Stimulated activated CD8-positive, alpha-beta memory T cell treated with anti-CD3 and anti-CD28 coated beads, Interleukin-12 subunit alpha, Interleukin-12 subunit beta, amount 100 ng/mL, for 24 hours (primary cell): ENCODE data around the gene SLC4A4.

Source experiments
- DNase-seq: peaks from one replicate; pipeline ENCODE4 v3.0.0-alpha.2; 2020; ENCODE audit errors: extremely low read depth

The SLC4A4 gene

DNA sequence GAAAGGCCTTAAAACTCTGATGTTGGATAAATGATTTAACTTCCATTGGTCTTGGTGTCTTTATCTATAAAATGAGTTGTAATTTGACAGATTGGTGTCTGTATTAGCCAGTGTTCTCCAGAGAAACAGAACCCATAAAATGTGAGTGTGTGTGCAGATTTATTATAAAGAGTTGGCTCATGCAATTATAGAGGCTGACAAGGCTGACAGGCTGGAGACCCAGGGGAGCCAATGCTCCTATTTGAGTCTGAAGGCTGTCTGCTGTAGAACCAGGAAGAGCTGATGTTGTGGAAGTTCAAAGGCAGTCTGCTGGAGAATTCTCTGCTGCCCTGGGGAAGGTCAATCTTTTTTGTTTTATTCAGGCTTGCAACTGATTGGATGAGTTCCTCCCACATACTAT is 131.7 kb downstream of the SLC4A4 start:
- no peak for DNase-seq

DNA sequence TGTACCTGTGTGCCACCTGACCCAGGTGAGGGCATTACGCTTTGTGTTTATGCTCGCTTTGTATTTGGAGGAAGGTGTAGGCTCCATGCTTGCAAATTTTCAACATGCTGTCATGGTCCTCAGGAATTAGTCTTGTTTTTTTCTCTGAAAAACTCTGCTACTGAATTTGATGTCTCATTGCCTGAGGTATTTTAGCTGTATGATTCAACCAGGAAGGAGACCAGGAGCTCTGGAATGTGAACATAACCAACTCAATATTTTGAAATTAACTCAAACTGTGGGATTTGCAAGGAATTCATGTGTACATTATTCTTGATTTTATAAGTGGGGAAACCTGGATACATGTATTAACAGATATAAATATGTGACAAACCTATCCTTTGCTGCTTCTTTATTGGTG is 134.1 kb downstream of the SLC4A4 start:
- DNase-seq: no peak

DNA sequence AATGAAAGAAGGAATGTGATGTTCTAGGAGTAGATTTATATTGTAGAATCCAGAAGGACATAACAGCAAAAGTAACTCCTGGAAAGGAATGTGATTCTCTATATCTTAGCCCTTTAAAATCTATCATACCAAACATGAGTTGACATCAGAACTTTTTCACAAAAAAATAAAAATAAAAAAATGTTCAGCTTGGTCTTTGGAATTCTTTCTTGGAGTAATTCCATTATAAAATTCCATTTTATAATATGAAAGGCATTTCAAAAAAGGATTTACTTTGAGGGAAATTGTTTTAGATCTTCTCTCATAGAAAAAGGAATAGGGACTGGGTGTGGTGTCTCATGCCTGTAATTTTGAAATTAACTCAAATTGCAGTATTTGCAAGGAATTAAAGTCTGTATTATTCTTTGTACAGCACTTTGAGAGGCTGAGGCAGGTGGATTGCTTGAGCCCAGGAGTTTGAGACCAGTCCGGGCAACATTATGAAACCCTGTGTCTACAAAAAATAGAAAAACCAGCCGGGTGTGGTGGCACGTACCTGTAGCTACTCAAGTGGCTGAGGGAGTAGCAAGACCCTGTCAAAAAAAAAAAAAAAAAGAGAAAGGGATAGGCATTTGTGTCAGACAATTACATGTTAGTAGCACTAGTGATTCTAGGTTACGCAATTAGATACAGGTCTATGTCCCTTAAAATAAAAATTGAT is 134.9 kb downstream of the SLC4A4 start:
- DNase-seq: no peak

DNA sequence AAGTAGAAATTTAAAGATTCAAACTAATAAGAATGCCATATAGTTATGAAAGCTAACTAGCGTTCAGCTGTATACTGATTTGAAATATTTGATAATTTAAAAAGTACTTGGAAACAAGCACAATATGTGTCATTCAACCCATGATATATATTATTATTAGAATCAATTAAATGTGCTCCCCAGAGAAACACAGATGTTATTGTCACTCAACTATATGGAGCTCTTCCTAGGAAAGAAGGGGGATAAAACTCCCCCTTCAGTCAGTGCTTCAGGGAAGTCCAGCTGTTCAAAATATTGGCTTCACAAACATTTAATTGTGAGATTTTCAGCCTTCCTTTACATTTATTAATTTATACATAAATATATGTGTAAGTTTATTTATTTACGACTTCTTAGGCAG is 135.9 kb downstream of the SLC4A4 start:
- no peak for DNase-seq

DNA sequence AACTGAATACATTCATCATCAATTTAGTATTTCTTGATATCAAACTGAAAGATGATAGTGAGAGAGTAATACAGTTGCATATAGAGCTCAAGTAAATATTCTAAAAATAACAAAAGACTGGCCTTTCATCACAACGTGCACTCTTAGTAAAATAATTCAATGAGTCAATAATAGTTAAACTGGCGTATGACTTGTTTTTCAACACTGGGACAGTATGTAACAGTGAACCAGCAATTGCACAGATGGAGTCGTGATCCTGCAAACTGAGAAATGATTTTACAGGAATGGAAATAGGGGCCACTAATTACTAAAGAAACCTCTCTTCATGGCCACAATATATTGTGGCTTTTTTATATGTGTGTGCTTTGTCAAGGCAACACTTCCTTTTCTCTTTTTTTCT is 137.4 kb downstream of the SLC4A4 start:
- DNase-seq: no peak

DNA sequence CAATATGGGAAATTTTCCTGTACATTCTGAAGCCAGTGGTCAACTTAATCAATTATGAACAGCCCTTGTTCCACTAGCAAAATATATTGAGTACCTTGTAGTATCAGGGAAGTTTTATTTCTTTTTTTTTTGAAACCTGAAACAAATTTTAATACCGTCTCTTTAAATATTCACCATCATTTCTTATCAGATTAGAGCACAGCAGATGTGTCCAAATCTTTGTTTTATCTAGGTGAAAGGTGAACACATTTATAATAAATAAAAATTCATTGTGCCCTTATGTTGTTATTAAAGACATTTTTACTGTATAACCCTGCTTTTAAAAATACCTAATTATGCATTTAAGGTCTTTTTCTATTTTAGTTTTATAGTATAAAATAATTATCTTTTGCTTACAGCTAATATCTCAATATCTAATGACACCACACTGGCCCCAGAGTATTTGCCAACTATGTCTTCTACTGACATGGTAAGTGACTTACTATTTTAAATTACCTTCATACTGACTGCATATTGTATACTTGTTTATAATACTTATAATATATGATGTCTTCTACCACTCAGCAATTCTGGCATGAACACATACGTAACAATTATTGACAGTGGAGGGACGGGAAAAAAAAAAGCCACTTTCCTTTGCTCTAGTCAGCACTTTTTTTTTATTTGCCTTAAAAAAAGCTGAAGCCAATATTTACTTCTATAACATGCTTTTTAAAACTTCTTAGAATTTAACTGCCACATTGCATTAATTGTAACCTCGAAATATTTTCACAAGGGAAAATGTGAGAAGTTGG is 147.9 kb downstream of the SLC4A4 start:
- no peak for DNase-seq

DNA sequence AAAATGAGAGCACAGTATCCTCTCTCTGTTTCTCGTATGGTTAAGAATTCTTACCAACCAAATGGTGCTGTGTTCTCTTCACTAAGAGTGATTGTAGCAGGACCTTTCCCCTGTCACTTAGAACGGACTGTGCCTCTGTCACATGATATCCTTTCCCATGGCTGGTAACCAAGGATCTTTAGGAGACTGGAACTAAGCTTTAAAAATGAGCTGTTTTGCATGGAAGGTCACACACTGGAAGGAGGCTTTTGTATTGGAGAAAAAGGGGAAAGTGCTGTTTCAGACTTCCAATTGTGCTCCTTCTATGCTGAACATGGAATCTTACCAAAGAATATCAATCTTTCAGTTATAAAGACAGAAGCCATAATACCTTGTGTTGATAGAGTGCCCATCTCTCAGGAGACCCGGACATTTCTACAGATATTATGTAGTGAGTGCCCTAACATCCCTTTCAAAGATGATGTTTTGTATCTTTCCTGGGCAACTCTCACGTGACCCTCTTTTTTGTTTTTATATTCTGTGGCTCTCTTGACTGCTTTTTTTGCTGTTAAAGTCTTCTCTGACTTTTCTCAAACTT is 148.6 kb downstream of the SLC4A4 start:
- no peak for DNase-seq

DNA sequence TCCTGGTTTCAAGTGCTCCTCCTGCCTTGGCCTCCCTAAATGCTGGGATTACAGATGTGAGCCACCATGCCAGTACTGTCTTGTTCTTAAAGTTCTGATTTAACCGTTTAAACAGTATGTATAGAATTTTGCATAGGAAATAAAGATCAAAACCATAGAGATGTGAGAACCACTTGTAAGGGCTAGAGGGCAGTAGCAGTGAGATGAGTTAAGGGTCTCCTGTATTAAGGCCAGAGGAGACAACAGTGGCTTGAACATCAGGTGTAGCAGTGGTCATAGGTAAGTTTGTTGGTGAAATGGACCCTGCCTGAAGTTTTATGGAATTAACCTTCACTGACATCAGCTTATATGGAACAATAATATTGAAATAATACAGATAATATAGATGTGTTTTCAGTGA is 155.7 kb downstream of the SLC4A4 start:
- no peak for DNase-seq

DNA sequence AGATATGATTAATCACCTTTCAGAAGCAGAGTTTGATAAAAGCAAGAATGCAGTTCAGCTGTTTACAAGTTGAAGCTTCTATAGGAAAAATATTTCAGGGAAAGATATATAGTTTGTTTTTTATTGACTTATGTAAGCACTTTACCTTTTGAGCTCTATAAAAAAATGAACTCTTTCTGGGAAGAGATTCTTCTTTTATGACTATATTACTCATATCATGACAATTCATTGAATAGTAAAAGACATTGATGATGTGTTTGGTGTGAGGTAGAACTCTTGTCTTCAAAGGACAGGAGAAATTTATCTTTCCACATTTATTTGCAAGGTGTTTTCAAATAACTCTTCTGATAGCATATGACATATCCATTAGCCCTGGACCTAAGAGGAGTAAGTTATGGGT is 156.6 kb downstream of the SLC4A4 start:
- DNase-seq: no peak

DNA sequence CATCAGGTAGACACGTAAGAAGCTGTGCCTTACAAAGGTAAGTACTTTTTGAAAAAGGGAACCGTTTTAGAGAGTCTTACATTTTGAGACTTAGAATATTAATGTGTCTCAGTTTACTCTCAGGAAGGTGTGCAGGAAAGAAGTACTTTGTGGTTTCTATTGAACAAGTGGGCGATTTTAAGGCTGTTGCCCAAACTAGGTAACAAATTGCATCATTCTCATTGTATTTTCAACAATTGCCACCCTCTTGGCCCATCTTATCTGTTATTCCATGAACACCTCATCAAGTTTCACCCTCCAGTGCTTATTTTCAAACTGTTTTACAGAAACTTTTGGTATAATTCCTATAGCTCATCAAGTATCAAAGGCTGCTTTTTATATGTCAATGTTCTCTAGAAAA is 158.3 kb downstream of the SLC4A4 start:
- DNase-seq: no peak

DNA sequence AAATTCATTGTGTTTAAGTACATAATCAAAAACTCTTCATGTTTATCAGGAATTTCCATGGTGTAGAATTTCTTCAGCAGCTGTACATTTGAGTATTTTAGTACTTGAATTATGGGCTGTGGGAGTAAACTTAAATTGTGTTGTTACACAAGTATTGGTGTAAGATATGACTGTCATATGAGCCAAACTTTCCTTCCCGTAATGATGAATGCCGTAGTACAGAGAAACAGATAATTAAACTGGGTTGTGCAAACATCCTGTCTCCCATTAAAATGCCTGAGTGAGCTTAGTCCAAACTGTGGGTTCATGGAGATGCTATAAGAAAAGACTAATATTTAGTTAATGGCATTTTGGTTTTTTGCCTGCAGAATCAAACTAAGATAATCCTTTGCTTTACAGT is 159.2 kb downstream of the SLC4A4 start:
- no peak for DNase-seq

DNA sequence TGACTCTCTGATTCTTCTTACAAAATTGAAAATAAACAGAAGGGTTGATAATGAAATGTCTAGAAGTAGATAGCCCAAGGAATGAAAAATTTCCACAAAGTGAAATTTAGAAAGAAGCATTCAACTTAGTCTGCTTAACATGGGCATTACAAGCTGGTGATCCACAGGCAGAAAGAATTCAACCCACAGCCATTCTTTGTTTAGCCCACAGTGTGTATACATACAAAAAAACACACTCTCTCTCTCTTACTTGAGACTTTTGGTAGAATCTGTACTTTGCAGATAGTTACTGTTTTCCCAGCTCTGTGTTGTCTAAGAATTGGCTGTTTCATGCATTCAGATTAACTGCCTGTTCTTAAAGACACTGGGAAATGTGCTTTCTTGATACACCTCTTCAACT is 159.8 kb downstream of the SLC4A4 start:
- DNase-seq: no peak

DNA sequence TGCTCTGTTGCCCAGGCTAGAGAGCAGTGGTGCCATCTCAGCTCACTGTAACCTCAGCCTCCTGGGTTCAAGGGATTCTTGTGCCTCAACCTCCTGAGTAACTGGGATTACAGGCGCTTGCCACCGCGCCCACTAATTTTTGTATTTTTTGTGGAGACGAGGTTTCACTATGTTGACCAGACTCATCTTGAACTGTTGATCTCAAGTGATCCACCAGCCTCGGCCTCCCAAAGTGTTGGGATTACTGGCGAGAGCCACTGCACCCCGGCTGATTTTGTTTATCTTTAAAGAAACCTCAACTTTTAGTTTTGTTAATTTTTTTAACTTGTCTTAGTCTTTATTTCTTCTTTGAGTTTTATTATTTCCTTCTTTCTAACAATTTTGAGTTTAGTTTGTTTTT is 163.2 kb downstream of the SLC4A4 start:
- DNase-seq: no peak

DNA sequence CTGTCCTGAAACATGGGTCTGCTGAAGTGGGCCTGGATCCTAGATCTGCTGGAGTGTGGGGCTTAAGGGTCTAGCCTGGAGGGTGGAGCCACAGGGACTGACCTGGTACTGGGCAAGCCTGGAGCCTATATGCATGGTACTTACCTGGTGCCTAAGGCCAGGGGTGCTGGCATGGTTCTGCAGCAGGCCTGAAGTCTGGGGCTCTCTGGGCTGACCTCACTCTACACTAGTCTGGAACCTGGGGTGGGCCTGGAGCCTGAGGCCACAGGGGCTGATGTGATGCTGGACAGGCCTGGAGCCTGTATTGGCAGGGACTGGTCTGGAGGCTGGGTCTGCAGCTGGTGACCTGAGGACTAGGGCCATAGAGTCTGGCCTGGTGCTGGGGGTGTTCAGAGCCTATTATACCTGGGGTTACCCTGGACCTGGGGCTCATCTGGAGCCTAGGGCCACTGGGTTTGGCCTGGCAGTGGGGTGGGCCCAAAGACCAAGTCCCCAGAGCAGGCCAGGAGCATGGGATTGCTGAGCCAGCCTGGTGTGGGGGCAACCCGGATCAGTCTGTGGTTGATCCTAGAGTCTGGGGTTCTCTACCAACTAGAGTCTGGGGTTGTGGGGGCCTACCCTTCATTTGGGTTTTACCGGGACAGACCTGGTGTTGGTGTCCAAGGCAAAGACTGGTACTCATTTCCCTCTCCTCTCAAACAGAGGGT is 179.6 kb downstream of the SLC4A4 start:
- DNase-seq: no peak

DNA sequence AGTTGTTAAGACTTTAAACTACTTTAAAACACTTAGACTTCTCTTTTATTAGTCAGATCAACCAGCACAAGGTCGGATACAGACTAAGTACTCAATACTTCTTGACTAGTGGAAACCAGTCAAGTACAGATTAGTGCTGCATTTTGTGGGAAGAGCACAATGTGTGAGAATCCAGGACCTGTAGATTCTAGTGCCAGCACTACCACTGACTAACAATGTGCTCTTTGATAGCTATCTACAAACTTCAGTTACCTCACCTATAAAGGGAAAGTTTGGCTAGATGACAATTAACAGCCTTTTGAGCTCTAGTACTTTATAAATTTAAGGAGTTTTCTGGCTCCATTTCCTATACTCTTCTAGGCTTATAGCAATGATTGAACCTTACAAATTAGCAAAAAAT is 181.5 kb downstream of the SLC4A4 start:
- no peak for DNase-seq

DNA sequence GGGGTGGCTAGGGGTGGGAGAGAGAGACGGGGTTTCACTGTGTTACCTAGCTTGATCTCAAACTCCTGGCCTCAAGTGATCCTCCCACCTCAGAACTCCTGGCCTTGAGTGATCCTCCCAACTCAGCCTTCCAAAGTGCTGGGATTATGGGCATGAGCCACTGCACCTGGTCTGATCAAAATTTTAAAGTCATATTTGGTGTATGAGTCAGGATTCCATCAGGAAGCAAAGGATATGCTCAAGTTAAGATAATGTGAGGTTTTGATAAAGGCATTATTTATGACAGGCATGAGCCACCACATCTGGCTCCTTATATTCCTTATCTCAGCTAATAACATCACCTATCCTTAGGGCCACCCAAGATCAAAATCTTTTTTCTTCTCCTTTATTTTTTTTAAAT is 182.0 kb downstream of the SLC4A4 start:
- DNase-seq: no peak

DNA sequence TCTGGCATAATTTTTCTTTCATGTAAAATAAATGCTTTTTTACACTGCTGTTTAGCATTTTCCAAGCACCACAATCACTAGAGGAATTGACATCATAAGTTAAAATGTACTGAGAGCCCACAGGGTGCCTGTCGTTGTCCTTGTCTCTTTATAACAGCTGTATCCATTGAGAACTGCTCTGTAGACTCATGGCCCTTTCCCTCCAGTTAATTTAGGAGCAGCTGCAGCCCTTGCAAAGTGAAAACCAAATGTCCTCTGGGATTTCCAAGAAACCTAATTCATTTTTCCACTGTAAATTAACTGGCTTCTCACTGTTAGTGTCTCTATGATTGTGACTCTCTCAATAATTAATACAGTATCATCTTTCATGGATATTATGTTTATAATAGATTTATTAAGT is 185.9 kb downstream of the SLC4A4 start:
- DNase-seq: no peak

DNA sequence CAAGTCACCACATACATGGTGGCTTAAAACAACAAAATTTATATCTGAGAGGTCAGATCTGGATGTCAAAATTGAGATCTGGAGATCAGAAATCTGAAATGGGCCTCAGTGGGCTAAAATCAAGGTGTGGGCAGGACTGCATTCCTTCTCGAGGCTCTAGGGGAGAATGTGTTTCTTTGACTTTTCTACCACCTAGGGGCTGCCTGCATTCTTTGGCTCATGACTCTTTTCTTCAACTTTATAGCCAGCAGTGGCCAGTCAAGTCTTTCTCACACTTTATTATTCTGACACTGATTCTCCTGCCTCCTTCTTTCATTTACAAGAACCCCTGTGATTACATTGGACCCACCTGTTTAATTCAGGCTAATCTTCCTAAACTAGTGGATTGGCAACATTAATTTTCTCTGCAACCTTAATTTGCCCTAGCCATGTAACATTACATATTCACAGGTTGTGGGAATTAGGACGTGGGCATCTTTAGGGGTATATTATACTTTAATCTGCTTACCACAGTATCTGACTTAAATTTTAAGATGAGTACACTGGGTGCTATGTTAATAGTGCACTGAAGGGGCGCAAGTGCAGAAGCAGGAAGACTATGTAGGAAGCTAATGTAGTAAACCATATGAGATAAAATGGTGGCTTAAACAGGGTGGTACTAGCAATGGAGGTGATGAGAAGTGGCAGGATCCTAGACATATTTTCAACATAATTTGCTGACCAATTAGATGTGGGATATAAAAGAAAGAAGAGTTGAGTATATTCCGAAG is 188.0 kb downstream of the SLC4A4 start:
- no peak for DNase-seq

DNA sequence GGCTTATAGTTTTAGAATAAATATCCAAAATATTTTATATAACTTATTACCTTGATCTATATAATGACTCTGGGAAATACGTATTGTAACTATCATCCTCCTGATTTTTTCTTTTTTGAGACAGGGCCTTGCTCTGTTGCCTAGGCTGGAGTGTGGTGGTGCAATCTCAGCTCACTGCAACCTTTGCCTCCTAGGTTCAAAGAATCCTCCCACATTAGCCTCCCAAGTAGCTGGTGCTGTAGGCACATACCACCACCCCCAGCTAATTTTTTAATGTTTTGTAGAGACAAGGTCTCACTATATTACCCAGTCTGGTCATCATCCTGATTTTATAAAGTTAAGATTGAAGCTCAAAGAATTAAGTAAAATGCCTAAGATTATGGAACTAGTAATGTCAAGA is 193.6 kb downstream of the SLC4A4 start:
- DNase-seq: no peak

DNA sequence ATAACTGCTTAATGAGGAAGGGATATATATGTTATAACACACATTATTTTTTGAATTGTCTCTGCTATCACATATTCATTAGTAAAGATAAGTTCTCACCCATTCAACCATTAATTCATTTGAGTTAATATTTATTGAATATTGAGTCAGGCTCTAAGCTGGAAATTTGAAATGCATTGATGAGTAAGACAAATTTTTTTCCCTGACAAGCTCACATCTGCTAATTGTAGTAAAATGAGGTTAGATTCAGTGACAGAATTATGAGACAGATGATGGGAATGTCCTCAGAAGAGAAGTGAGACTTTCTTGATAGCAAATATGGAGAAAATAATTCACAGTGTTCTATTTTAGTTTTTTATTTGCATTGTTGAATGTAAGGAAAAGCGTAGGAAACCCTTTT is 194.3 kb downstream of the SLC4A4 start:
- DNase-seq: no peak

DNA sequence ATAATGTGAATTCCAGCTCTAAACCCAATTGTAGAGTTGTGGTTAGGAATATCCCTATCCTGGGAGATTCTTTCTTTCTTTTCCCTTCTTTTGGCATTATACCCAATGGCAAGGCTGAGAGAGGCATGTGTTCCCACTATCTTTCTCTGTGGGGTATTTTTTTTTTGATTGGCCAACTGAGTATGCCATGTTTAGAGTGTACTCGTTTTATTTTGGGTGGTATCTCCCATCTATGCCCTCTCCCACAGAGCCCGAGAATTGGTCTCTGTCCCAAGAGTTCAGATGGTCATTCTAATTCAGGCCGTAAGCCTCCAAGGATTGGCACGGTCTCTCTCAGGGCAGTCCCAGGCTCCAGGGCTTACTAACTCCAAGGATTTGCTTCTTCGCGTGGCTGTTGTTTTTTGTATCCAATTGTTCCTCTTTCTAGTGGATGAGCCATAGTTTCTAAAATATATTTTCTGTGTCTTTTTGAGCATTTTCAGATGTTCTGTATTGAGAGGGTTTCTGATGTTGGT is 198.8 kb downstream of the SLC4A4 start:
- DNase-seq: no peak

DNA sequence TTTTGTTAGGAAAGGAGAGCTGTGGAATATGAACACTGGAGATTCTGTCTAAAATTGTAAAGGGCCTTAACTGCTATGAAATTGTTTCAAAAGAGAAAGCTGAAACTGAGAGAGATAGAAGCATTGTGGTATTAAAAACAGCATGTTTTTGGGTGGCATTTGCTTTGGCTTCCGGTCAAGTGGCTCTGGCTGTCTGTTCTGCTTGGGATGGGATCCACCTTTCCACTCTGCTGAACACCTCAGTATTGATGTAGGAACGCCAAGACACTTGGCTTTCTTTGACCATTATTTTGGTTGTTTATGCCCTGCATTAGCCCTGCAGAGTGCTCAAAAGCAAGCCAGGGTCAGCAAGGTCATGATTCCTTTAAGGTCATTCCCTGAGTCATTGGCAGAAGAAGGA is 199.7 kb downstream of the SLC4A4 start:
- no peak for DNase-seq
